Testis (tissue), 3 donors: ENCODE data around the gene IQCC. TPM values are rescaled to one million over a fixed set of nuclear protein-coding genes. Genes with fewer than 3 reads are reported as not detected.

Experiments used
- DNase-seq: peaks from one replicate; pipeline ENCODE4 v3.0.0-alpha.2; 2019
- H3K27ac ChIP-seq, 2 donors: fragments of 200-600 bp; sonication (generic); one replicate each; pipeline ENCODE4 v1.5.1; 2019
- H3K27me3 ChIP-seq: fragments of 200-600 bp; sonication (generic); one replicate; pipeline ENCODE4 v1.5.1; 2019
- H3K36me3 ChIP-seq: fragments of 200-600 bp; sonication (generic); one replicate; pipeline ENCODE4 v1.5.1; 2017; ENCODE audit warnings: low read depth; ENCODE audit errors: missing control alignments
- H3K4me1 ChIP-seq: fragments of 200-600 bp; sonication (generic); one replicate; pipeline ENCODE4 v1.5.1; 2019
- H3K4me3 ChIP-seq, 2 donors: fragments of 200-600 bp; sonication (generic); one replicate each; pipeline ENCODE4 v1.5.1; 2017 to 2019
- H3K9me3 ChIP-seq: fragments of 200-600 bp; sonication (generic); one replicate; pipeline ENCODE4 v1.5.1; 2017
- CTCF ChIP-seq, 3 experiments: fragments of 450-650 bp in 2 of 3; fragments of 200-600 bp in 1 of 3; sonication (generic) in 1 of 3; IDR thresholded peaks; one replicate each; pipeline ENCODE4 v1.5.1; 2016 to 2019; ENCODE audit warnings: antibody characterized with exemption in 3 of 3, mild to moderate bottlenecking in 2 of 3, moderate library complexity in 1 of 3
- POLR2A ChIP-seq: fragments of 450-650 bp; IDR thresholded peaks from one replicate; pipeline ENCODE4 v1.6.1; 2017; ENCODE audit warnings: antibody characterized with exemption, mild to moderate bottlenecking, moderate library complexity
- WGBS, 2 donors: methylation state at CpG; one replicate each; pipeline ENCODE4 v1.1.5; 2018; 5-methylcytosine and 5-hydroxymethylcytosine counted together
- intact Hi-C: fragments of 100-400 bp; cut with DNase I; formaldehyde crosslinking; loops from one replicate; pipeline ENCODE4 v1.15.1; 2023; ENCODE audit warnings: low total_unique reads
- polyA plus RNA-seq: library from polyadenylated mRNA; stranded (reverse); fragments of 350-450 nt; fragmentation: Illumina TruSeq; extraction: RNeasy Lipid Tissue Mini Kit (QIAGEN cat#74804); gene quantifications from one replicate; pipeline ENCODE4 v1.2.3, GENCODE V29; 2014; ENCODE audit warnings: low read depth, low replicate concordance; ENCODE audit not compliant: insufficient read depth
- total RNA-seq, 2 donors: library from RNA; depleted of rRNA; stranded (reverse); fragments of >200 nt; gene quantifications; one replicate each; pipeline ENCODE4 v1.2.3, GENCODE V29; 2016

Gene IQCC
- total and polyA plus RNA-seq, 3 donors from 2014 or later: 11.9 to 21.6 (median 16.3) TPM

DNA sequence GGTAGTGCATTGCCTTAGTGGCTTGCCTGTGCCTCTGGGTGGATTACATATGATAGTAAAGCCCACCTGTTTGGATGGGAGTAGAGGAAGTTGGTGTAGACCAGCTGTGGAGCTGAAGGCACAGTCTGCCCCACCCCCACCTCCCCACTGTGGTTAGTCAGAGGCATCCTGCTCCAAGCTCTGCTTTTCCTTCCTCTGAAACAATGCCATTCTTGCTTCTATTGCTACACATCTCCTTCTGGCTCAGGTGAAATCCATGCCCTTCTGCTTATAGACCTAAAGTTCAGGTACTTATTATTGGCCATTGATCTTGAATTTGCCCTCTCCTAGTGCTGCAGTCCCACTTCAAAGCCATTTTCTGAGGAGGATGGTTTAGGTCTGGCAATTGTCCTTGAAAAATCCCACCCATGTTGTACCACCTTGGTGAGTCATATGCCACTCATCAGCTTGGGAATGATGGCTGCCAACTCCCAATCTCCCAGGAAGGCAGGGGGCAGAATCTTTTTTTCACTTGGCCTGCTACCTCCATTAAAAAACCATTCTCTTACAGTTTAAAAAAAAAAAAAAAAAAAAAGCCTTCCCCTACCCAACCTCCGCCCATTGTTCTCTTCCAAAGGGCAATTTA lies 32.7 kb upstream of the IQCC start:
- Histone ChIP-seq H3K9me3 (no peaks in the 10 kb centered on the region), H3K4me1 (no peaks in the 10 kb centered on the region), H3K27me3 (no peaks in the 10 kb centered on the region), H3K4me3 (no peak overlapping the region), H3K36me3 (no peaks in the 10 kb centered on the region), H3K27ac (no peak overlapping the region)
- no peak for DNase-seq
- WGBS, 2 donors: 79 to 89% methylated on average over 1 of the region's 1 CpG
- intact Hi-C loops: no loop called here
- TF ChIP-seq POLR2A: no peak
- no peak for TF ChIP-seq CTCF (IDR thresholded peaks at IDR 0.05)

DNA sequence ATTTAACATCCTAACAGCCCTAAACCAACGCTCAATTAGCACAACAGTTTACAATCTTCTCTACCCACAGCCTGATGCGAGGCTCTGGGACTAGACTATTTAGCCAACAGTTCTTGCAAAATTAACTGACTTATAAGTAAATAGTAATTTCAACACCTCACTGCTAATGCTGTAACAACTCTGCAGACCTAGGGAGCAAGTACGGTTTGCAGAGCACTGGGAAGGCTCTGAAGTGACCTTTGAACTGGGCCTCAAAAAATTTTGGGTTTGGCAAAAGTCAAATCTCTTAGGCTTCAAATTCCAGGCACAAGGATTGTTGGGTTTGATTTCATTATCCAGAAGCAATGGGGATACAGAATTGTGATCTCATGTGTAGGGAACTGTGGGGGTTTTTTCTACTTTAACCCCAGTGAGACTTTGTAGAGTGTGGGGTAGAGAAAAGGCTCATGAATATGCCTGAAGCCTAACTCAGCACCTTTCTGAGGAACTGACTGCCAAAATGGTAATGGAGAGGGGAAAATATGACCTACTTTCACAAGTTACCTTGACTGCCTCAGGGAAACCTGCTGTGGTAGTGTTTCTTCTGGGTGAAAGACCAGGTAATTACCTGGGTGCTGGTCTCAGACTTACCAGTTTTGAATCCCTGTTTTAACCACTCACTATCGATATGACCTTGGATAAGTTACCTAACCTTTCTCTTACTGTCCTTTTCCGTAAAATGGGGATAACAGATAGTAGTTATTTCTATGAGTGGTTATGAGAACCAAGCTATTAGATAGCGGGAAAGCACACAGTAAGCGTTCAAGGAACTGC lies 26.9 kb upstream of the IQCC start:
- no peaks in the 10 kb centered on the region for H3K27me3 ChIP-seq
- H3K27ac ChIP-seq: peak overlapping the region; percentile 92 to 96
- WGBS, 2 donors: 50 to 59% methylated on average over 7 of the region's 7 CpGs
- no peaks in the 10 kb centered on the region for H3K9me3 ChIP-seq
- intact Hi-C loops: no loop called here
- H3K36me3 ChIP-seq: no peaks in the 10 kb centered on the region
- peak overlapping the region; percentile 65 to 66 for H3K4me3 ChIP-seq
- peaks cover 22% of the 10 kb centered on the region for H3K4me1 ChIP-seq
- TF ChIP-seq POLR2A: no peak
- no peak for TF ChIP-seq CTCF (IDR thresholded peaks at IDR 0.05)
- DNase-seq: no peak

- Histone ChIP-seq H3K27ac (peak overlapping the region; percentile 92 to 96), H3K4me1 (peaks cover 22% of the 10 kb centered on the region), H3K36me3 (no peaks in the 10 kb centered on the region), H3K9me3 (no peaks in the 10 kb centered on the region), H3K4me3 (peak overlapping the region; percentile 65 to 66), H3K27me3 (no peaks in the 10 kb centered on the region)
- intact Hi-C loops: no loop called here
- 1 to 3% methylated on average over 7 of the region's 7 CpGs for WGBS, 2 donors
- no peak for TF ChIP-seq POLR2A
- TF ChIP-seq CTCF (IDR thresholded peaks at IDR 0.05): no peak
- no peak for DNase-seq
Observed at GRCh38 chr1:32179193-32179442, 26.4 kb upstream of the IQCC start.

DNA sequence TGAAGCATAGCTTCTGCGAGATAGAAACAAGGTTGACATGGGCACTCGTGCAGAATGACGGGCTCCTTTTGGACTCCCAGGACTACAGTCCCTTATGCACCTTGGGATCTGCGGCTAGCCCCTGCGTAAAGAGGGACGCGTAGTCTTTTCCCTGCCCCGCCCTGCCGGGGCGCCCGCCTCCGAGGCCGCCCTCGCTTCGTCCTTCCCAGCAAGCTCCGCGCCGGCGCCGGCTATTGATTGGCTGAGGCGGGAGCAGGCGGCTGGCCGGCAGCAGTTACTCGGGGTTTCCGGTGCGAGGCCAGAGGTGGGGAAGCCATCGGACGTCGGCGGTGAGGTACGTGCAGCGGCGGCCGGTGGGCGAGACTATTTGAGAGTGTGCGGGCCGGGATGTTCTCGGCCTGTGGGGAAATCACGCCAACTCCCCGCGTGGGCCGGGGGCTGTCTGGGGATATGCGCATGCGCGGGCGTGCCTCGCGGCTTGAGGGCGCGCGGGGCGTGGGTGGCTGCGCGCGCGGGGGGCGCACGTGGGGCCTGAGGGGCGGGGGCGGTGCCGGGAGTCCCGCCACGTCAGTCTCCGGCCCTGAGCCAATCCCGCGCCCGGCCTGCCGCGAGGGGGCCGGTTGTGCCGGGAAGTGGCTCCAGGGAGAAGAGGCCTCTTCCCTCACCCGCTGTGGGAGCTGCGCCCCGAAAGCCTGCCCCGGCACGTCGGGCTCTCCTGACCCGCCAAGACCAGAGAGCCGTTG lies 25.9 kb upstream of the IQCC start, which contains the start of gene TXLNA:
Gene TXLNA, plus strand, starts transcription at position 233 of the 743 bp plus-strand sequence. CDS start 671 bp downstream, outside the sequence.
- Histone ChIP-seq H3K4me1 (peaks cover 26% of the 10 kb centered on the region), H3K27me3 (no peaks in the 10 kb centered on the region), H3K27ac (peak within 1 kb of the TSS; percentile 92 to 96), H3K4me3 (peak within 1 kb of the TSS; percentile 65 to 66), H3K9me3 (no peaks in the 10 kb centered on the region), H3K36me3 (no peaks in the 10 kb centered on the region)
- TF ChIP-seq CTCF (IDR thresholded peaks at IDR 0.05): peak in 1 of 3 experiments; percentile 18
- peak; percentile 12 for TF ChIP-seq POLR2A
- 0 to 1% methylated on average over 8 to 42 of the region's 79 CpGs for WGBS, 2 donors
- peak; percentile 94 for DNase-seq
- intact Hi-C loops: no loop called here
